NCI-H146 (cell line): ENCODE results near the gene PSMB3.
A peak's percentile ranks its signal among the peaks of the same experiment; 100 is the strongest.

Source experiments
- DNase-seq: peaks from one replicate; lab custom pipeline; 2025; lab: John Stamatoyannopoulos, UW

Gene PSMB3

GRCh38 chr17:38797158-38797490 is 44.6 kb downstream of the PSMB3 start:
- DNase-seq = no peak

- DNase-seq = no peak
Measured at GRCh38 chr17:38797828-38798227, 45.3 kb downstream of the PSMB3 start.

- peak; percentile 55 for DNase-seq
Measured at GRCh38 chr17:38798614-38799500, 46.3 kb downstream of the PSMB3 start.

GRCh38 chr17:38799501-38800236 is 47.1 kb downstream of the PSMB3 start, which contains the start of gene PIP4K2B:
Gene PIP4K2B, minus strand, starts transcription at chr17:38799556. Its CDS starts 132 bp downstream, at chr17:38799424.
- DNase-seq = peak; percentile 99

GRCh38 chr17:38800237-38800760 is 47.8 kb downstream of the PSMB3 start:
- DNase-seq = no peak

- no peak for DNase-seq
Measured at GRCh38 chr17:38809828-38810227, 57.3 kb downstream of the PSMB3 start.
